GM10266 (cell line): ENCODE data around the gene SHANK1.

Experiments
- DNase-seq: peaks from one replicate; pipeline ENCODE4 v3.0.0; 2012; ENCODE audit errors: extremely low spot score
- CTCF ChIP-seq: IDR thresholded peaks from 2 replicates; pipeline ENCODE4 v1.5.1; 2012; ENCODE audit warnings: mild to moderate bottlenecking, low read depth; ENCODE audit not compliant: control insufficient read depth, insufficient read depth; ENCODE audit errors: missing control alignments

Gene SHANK1

GRCh38 chr19:50660088-50660366 is 59.6 kb downstream of the SHANK1 start:
- no peak for TF ChIP-seq CTCF
- no peak for DNase-seq

- TF ChIP-seq CTCF = no peak
These were observed 60.1 kb downstream of the SHANK1 start for GRCh38 chr19:50659318-50660087.

GRCh38 chr19:50658441-50659317 is 60.9 kb downstream of the SHANK1 start:
- no peak for TF ChIP-seq CTCF
- no peak for DNase-seq

More at GRCh38 chr19:50659318-50660087, 60.1 kb downstream of the SHANK1 start:
- no peak for DNase-seq

- TF ChIP-seq CTCF = no peak
- DNase-seq = peak; percentile 78
These were observed 61.7 kb downstream of the SHANK1 start for GRCh38 chr19:50657712-50658440.

GRCh38 chr19:50657222-50657669 is 62.4 kb downstream of the SHANK1 start:
- no peak for DNase-seq
- no peak for TF ChIP-seq CTCF

GRCh38 chr19:50654882-50655281 is 64.7 kb downstream of the SHANK1 start:
- no peak for TF ChIP-seq CTCF
- no peak for DNase-seq
